A549 (cell line): Measurements from ENCODE around the gene RAD9A. TPM values are rescaled to one million over a fixed set of nuclear protein-coding genes. Genes with fewer than 3 reads are reported as not detected.
A peak's percentile ranks its signal among the peaks of the same experiment; 100 is the strongest.

Source experiments
- ATAC-seq, 2 experiments: fragments of 200-7000 bp in 1 of 2; fragments of >200 bp in 1 of 2; cut with Nextera tagmentation in 1 of 2; cut with Tn5 transposase in 1 of 2; 3 replicates each; pipeline versions ENCODE4 v1.8.0 to v1.9.1; 2018 to 2020; ENCODE audit warnings: mild to moderate bottlenecking in 1 of 2, moderate library complexity in 1 of 2
- CTCF ChIA-PET: fragments of 300-600 bp; sonication (Branson Sonifier 250); formaldehyde crosslinking; extraction: SDS; loops from one replicate; lab custom pipeline; 2021; ENCODE audit warnings: antibody characterized with exemption, inconsistent platforms; lab: Yijun Ruan, JAX
- POLR2A ChIA-PET: fragments of 350-600 bp; formaldehyde crosslinking; extraction: SDS; loops from one replicate; lab custom pipeline; 2021; ENCODE audit warnings: antibody characterized with exemption, inconsistent platforms; lab: Yijun Ruan, JAX
- DNase-seq, 2 experiments: peaks; one replicate each; pipeline versions ENCODE4 v3.0.0 to v3.0.0-alpha.2; 2011 to 2016; ENCODE audit warnings: low read depth in 1 of 2, low spot score in 1 of 2
- FAIRE-seq: peaks from 2 replicates; lab custom pipeline; 2011; peaks lifted over from hg19 to GRCh38; lab: Jason Lieb, UNC
- H3K27ac ChIP-seq, 2 experiments: fragments of >200 bp; sonication (Bioruptor Twin); formaldehyde crosslinking; 3 replicates each; pipeline ENCODE4 v1.5.1; 2016 to 2017
- H3K4me1 ChIP-seq: fragments of >200 bp; sonication (Bioruptor Twin); formaldehyde crosslinking; 3 replicates; pipeline ENCODE4 v1.6.1; 2016
- H3K4me2 ChIP-seq: fragments of >200 bp; sonication (Bioruptor Twin); formaldehyde crosslinking; 3 replicates; pipeline ENCODE4 v1.6.1; 2016
- H3K4me3 ChIP-seq: fragments of >200 bp; sonication (Bioruptor Twin); formaldehyde crosslinking; 3 replicates; pipeline ENCODE4 v1.5.1; 2016
- H3K9me3 ChIP-seq: fragments of >200 bp; sonication (Bioruptor Twin); formaldehyde crosslinking; 3 replicates; pipeline ENCODE4 v1.6.1; 2016
- BCL3 ChIP-seq: fragments of >200 bp; sonication (Bioruptor Twin); formaldehyde crosslinking; IDR thresholded peaks from 3 replicates; pipeline ENCODE4 v1.6.1; 2016
- CHD4 ChIP-seq: fragments of 200-600 bp; sonication (generic); IDR thresholded peaks from 2 replicates; pipeline ENCODE4 v1.6.1; 2016; ENCODE audit warnings: antibody characterized with exemption, mild to moderate bottlenecking, borderline replicate concordance
- GATA3 ChIP-seq: IDR thresholded peaks from 2 replicates; pipeline ENCODE4 v1.6.1; 2012; ENCODE audit warnings: borderline replicate concordance
- HES2 ChIP-seq: fragments of >200 bp; sonication (Bioruptor Twin); formaldehyde crosslinking; IDR thresholded peaks from 2 replicates; pipeline ENCODE4 v1.6.1; 2016
- HOXA7 ChIP-seq: fragments of 250-450 bp; sonication (Bioruptor Pico); IDR thresholded peaks from 2 replicates; pipeline ENCODE4 v1.5.0; 2020; ENCODE audit warnings: mild to moderate bottlenecking, moderate library complexity
- HOXB5 ChIP-seq: fragments of 250-450 bp; sonication (Bioruptor Pico); IDR thresholded peaks from 2 replicates; pipeline ENCODE4 v1.5.0; 2020; ENCODE audit warnings: mild to moderate bottlenecking, moderate library complexity
- JUNB ChIP-seq: fragments of >200 bp; sonication (Bioruptor Twin); formaldehyde crosslinking; IDR thresholded peaks from 2 replicates; pipeline ENCODE4 v1.6.1; 2016
- NFE2L2 ChIP-seq: fragments of 150-350 bp; conservative IDR thresholded peaks from 2 replicates; pipeline ENCODE4 v1.6.1; 2014; ENCODE audit warnings: low read length
- NR3C1 ChIP-seq: fragments of >200 bp; sonication (Bioruptor Twin); formaldehyde crosslinking; IDR thresholded peaks from 3 replicates; pipeline ENCODE4 v1.6.1; 2017
- POLR2A ChIP-seq: IDR thresholded peaks from 2 replicates; pipeline ENCODE4 v1.6.1; 2012; ENCODE audit warnings: mild to moderate bottlenecking, low read length
- RARB ChIP-seq: fragments of 250-450 bp; sonication (Bioruptor Pico); IDR thresholded peaks from 2 replicates; pipeline ENCODE4 v1.8.0; 2021; ENCODE audit warnings: mild to moderate bottlenecking, moderate library complexity
- RCOR1 ChIP-seq: fragments of 150-350 bp; IDR thresholded peaks from 2 replicates; pipeline ENCODE4 v1.6.1; 2014; ENCODE audit warnings: antibody characterized with exemption, low read length, low read depth
- REST ChIP-seq: fragments of 200-600 bp; sonication (generic); IDR thresholded peaks from 2 replicates; pipeline ENCODE4 v1.6.1; 2016; ENCODE audit warnings: antibody characterized with exemption, mild to moderate bottlenecking, moderate library complexity
- RNF2 ChIP-seq: fragments of 200-600 bp; sonication (generic); IDR thresholded peaks from 2 replicates; pipeline ENCODE4 v1.6.1; 2016; ENCODE audit warnings: low read depth, mild to moderate bottlenecking, antibody characterized with exemption, moderate library complexity, borderline replicate concordance
- TP53 ChIP-seq: fragments of 250-450 bp; sonication (Bioruptor Pico); IDR thresholded peaks from 2 replicates; pipeline ENCODE4 v1.5.0; 2021; ENCODE audit warnings: mild to moderate bottlenecking, moderate library complexity
- ZNF302 ChIP-seq: fragments of 250-450 bp; sonication (Bioruptor Pico); IDR thresholded peaks from 2 replicates; pipeline ENCODE4 v1.9.0; 2021; ENCODE audit warnings: inconsistent platforms, mild to moderate bottlenecking, moderate library complexity
- WGBS: methylation state at CpG from one replicate; pipeline ENCODE4 v1.1.6; 2017; ENCODE audit errors: missing lambda C conversion rate; 5-methylcytosine and 5-hydroxymethylcytosine counted together
- polyA plus RNA-seq, 4 experiments: library from polyadenylated mRNA; depleted of rRNA in 3 of 4; stranded (reverse); fragments of >200 nt; fragmentation: RNase III in 1 of 4; extraction: RNeasy Plus Mini Kit Qiagen cat#74134 plus additional on column Dnase treatment in 1 of 4; gene quantifications; 2 replicates in 3 of 4; 3 replicates in 1 of 4; pipeline ENCODE4 v1.2.3, GENCODE V29; 2011 to 2017
- TF ChIP-seq, protein P1 (sequence below): fragments of 250-450 bp; sonication (Bioruptor Pico); IDR thresholded peaks from 2 replicates; pipeline ENCODE4 v1.5.0; 2021; ENCODE audit warnings: mild to moderate bottlenecking, moderate library complexity, borderline replicate concordance

Gene RAD9A
- polyA plus RNA-seq, 2 of the 4 experiments (the other 2 are of a cell fraction) = 19.0 to 43.7 TPM

DNA sequence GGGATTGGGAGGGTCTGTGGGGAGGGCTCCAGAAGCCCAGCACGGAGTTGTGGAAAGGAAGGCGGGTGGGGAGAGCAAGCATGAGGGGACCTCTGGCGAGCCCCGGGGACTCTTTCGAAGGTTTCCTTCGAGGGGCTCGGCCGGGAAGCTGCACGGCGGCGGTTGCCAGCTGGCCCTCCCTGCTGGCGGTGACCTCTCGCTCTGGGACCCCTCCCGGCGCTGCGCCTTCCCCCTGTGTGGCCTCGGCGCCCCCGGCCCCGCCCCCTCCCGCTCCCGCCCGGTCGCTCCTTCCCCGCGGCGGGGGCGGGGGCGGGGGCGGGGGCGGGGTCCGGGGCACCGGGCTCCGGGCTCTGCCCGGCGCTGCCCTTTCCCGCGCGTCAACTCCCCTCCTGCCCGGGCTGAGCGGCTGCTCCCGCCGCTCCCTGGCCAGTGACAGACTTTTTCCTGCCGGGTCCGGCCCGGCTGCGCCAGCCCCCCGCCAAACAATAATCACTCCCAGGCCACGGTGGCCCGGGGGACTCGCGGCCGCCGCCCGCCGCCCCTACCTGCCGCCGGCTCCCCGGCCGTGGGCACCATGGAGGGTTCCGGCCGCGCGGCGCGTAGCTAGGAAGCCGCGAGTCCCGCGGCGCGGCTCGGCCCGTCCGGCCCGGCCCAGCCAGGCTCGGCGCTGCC lies 19.3 kb upstream of the RAD9A start (continued):
- 0 out of 2 replicates have a peak, but pooled peaks have one; percentile 20 for TF ChIP-seq TP53 (CRISPR knock-in tag)
- TF ChIP-seq, all 56 proteins: peak for 7

GRCh38 chr11:67372993-67373647 lies 18.7 kb upstream of the RAD9A start, which contains the start of gene CLCF1:
Gene CLCF1 (minus strand): TSS chr11:67373598. CDS start chr11:67373539, 59 bp downstream.
- ATAC-seq = peak; percentile 0 to 3; a peak in 3 of 6 replicates

DNA sequence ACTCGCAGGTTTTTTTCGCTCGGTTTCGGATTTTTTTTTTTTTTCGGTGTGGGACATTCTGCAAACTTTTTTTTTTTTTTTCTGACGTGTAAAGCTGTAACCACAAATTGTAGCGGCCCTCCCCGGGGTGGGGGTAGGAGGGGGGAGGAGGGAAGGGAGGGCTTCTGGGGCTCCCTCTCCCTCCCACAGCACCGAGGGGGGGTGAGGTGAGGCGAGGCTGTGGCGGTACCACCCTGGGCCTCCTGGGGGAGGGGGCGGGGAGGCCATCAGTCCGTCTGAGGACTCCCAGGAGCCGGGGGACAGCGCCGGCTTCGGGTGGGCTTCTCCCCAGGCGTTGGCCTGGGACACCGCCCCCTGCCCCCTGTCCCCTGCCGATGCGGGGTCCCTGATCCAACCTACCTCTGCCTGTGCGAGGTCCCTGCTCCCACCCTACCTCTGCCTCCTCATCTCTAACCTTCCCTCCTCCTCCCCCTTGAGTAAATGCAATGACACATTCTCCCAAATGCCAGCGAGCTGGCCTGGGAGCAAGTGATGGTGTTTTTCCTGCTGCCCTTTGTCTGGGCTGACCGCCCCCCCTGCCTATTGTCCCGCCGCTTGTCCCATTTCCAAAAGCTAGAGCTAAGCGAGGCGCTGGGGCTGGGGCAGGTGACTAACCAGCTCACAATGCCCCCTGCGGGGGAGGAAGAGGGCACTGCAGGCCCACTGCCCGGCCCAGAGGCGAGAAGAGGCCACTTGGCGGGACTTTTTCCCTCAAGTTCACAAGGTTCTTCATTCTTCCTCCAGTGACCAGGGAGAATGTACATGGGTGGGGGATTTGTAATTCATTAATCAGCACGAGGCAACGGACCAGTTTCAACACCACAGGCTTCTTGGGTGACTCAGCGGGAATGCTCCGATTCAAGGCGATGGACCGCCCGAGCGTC lies 17.9 kb upstream of the RAD9A start:
- peak; percentile 97 for FAIRE-seq
- ATAC-seq = peak; percentile 41 to 71
- TF ChIP-seq HES2 (no peak), RCOR1 (no peak), JUNB (peak; percentile 90), HOXA7 (CRISPR knock-in tag) (peak; percentile 96), NFE2L2 (peak; percentile 89), ZNF302 (CRISPR knock-in tag) (no peak), RNF2 (no peak), NR3C1 (no peak), CHD4 (no peak), RARB (CRISPR knock-in tag) (peak; percentile 82; the same call in 1 of the 2 replicates)
- TF ChIP-seq, protein P1, sequence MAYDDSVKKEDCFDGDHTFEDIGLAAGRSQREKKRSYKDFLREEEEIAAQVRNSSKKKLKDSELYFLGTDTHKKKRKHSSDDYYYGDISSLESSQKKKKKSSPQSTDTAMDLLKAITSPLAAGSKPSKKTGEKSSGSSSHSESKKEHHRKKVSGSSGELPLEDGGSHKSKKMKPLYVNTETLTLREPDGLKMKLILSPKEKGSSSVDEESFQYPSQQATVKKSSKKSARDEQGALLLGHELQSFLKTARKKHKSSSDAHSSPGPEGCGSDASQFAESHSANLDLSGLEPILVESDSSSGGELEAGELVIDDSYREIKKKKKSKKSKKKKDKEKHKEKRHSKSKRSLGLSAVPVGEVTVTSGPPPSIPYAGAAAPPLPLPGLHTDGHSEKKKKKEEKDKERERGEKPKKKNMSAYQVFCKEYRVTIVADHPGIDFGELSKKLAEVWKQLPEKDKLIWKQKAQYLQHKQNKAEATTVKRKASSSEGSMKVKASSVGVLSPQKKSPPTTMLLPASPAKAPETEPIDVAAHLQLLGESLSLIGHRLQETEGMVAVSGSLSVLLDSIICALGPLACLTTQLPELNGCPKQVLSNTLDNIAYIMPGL (CRISPR knock-in tag) = no peak

More at GRCh38 chr11:67372993-67373647, 18.7 kb upstream of the RAD9A start, which contains the start of gene CLCF1:
- H3K27ac ChIP-seq = peak within 1 kb of the TSS; percentile 95 to 100
- FAIRE-seq (no peak), DNase-seq (no peak)
- H3K4me1 ChIP-seq = peaks cover 73% of the 10 kb centered on the region
- peak within 1 kb of the TSS; percentile 68 for H3K4me3 ChIP-seq
- under 1% methylated on average over 12 of the region's 76 CpGs for WGBS
- CTCF ChIA-PET = interaction anchor here (25.2 to 46.2 kb wide), 2 partner anchors 15 to 19 kb away, joined by 626 to 1913 read pairs; partner anchors contain the start of genes POLD4, PPP1CA, RAD9A and TBC1D10C
- H3K4me2 ChIP-seq = peak within 1 kb of the TSS; percentile 95
- no peak; the same call in 2 of the 3 replicates for TF ChIP-seq BCL3
- TF ChIP-seq POLR2A = peak; percentile 5; the same call in 1 of the 2 replicates
- TF ChIP-seq TP53 (CRISPR knock-in tag) = peak; percentile 64; the same call in 1 of the 2 replicates
- TF ChIP-seq REST = peak; percentile 28; the same call in 1 of the 2 replicates
- TF ChIP-seq HOXB5 (CRISPR knock-in tag) = no peak
- TF ChIP-seq GATA3 = 0 out of 2 replicates have a peak, but pooled peaks have one; percentile 12
- TF ChIP-seq, all 56 proteins: peak for 4
- POLR2A ChIA-PET = interaction anchor here (0.7 to 9.3 kb wide), 11 partner anchors 8 to 637 kb away, joined by 3 to 172 read pairs (median 10); partner anchors contain the start of genes AIP, ALDH3B1, KDM2A and POLD4
- no peaks in the 10 kb centered on the region for H3K9me3 ChIP-seq

More for the DNA sequence above, 17.9 kb upstream of the RAD9A start:
- peaks cover 73% of the 10 kb centered on the region for H3K4me1 ChIP-seq
- CTCF ChIA-PET = interaction anchor here (1.5 to 46.2 kb wide), 3 partner anchors 16 to 28 kb away, joined by 9 to 1913 read pairs (median 626); partner anchors contain the start of genes POLD4, PPP1CA, RAD9A and TBC1D10C
- DNase-seq = peak; percentile 96 to 100
- H3K27ac ChIP-seq = peak overlapping the region; percentile 95 to 100
- peak overlapping the region; percentile 95 for H3K4me2 ChIP-seq
- POLR2A ChIA-PET = interaction anchor here (0.6 to 9.3 kb wide), 14 partner anchors 8 to 636 kb away, joined by 3 to 172 read pairs (median 6); partner anchors contain the start of genes AIP, ALDH3B1, KDM2A and POLD4
- H3K9me3 ChIP-seq = no peaks in the 10 kb centered on the region
- WGBS = 1% methylated on average over 29 of the region's 40 CpGs
- peak overlapping the region; percentile 68 for H3K4me3 ChIP-seq
